GM12878 (cell line): ENCODE measurements around the gene TMEM163.

Experiments used
- CREB1 ChIP-seq: IDR thresholded peaks from 2 replicates; pipeline ENCODE4 v1.6.1; 2012; ENCODE audit warnings: low read depth, mild to moderate bottlenecking, inconsistent platforms
- DPF2 ChIP-seq: fragments of 450-650 bp; IDR thresholded peaks from 2 replicates; pipeline ENCODE4 v1.6.1; 2017; ENCODE audit warnings: mild to moderate bottlenecking
- FOXM1 ChIP-seq: IDR thresholded peaks from 2 replicates; pipeline ENCODE4 v1.6.1; 2012; ENCODE audit warnings: low read depth, mild to moderate bottlenecking, inconsistent platforms, low read length, moderate library complexity
- HDAC2 ChIP-seq: fragments of 200-600 bp; sonication (generic); IDR thresholded peaks from 2 replicates; pipeline ENCODE4 v1.6.1; 2017
- POLR2A ChIP-seq: IDR thresholded peaks from 2 replicates; pipeline ENCODE4 v1.6.1; 2011; ENCODE audit warnings: low read depth, mild to moderate bottlenecking, low read length
- TF ChIP-seq, protein P1 (sequence below), 3 experiments: IDR thresholded peaks in 2 of 3; conservative IDR thresholded peaks in 1 of 3; 2 replicates each; pipeline ENCODE4 v1.5.1; 2011; ENCODE audit warnings: low read depth in 3 of 3, low read length in 3 of 3, mild to moderate bottlenecking in 3 of 3, control low read depth in 2 of 3, moderate library complexity in 2 of 3, inconsistent platforms in 1 of 3, mixed read lengths in 1 of 3; ENCODE audit not compliant: control insufficient read depth in 2 of 3, insufficient read depth in 1 of 3; ENCODE audit errors: extremely low read depth in 1 of 3
- TF ChIP-seq, protein P2 (sequence below): fragments of 450-650 bp; IDR thresholded peaks from 2 replicates; pipeline ENCODE4 v1.6.1; 2017; ENCODE audit warnings: mild to moderate bottlenecking

DNA sequence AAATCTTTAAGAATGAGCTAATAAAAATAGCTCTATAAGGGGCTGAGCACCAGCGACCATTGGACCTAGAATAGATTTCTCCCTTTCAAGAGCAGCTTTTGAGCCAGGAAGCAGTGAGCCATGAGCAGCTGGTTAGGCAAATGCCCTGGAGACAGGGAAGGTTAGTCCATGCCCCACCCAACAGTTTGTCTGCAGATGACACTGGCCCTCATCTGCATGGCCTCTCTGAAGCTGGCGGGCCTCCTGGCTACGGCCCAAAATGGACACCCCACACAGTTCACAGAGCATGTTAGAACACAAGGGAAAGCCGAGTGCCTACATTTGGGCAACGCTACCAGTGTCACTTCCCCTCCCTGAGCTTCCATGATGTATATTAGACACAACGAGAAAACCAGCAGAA, 263.9 kb downstream of the TMEM163 start:
- 0 out of 2 replicates have a peak, but pooled peaks have one; percentile 14 for TF ChIP-seq POLR2A
- TF ChIP-seq FOXM1: no peak
- TF ChIP-seq, protein P1, sequence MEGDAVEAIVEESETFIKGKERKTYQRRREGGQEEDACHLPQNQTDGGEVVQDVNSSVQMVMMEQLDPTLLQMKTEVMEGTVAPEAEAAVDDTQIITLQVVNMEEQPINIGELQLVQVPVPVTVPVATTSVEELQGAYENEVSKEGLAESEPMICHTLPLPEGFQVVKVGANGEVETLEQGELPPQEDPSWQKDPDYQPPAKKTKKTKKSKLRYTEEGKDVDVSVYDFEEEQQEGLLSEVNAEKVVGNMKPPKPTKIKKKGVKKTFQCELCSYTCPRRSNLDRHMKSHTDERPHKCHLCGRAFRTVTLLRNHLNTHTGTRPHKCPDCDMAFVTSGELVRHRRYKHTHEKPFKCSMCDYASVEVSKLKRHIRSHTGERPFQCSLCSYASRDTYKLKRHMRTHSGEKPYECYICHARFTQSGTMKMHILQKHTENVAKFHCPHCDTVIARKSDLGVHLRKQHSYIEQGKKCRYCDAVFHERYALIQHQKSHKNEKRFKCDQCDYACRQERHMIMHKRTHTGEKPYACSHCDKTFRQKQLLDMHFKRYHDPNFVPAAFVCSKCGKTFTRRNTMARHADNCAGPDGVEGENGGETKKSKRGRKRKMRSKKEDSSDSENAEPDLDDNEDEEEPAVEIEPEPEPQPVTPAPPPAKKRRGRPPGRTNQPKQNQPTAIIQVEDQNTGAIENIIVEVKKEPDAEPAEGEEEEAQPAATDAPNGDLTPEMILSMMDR (IDR thresholded peaks at IDR 0.05 in 2 of 3, conservative IDR thresholded peaks at IDR 0.05 in 1 of 3; ENCODE audit: control insufficient read depth in 2 of 3, extremely low read depth in 1 of 3, insufficient read depth in 1 of 3, low read depth in 3 of 3, low read length in 3 of 3): no peak
- TF ChIP-seq, protein P2, sequence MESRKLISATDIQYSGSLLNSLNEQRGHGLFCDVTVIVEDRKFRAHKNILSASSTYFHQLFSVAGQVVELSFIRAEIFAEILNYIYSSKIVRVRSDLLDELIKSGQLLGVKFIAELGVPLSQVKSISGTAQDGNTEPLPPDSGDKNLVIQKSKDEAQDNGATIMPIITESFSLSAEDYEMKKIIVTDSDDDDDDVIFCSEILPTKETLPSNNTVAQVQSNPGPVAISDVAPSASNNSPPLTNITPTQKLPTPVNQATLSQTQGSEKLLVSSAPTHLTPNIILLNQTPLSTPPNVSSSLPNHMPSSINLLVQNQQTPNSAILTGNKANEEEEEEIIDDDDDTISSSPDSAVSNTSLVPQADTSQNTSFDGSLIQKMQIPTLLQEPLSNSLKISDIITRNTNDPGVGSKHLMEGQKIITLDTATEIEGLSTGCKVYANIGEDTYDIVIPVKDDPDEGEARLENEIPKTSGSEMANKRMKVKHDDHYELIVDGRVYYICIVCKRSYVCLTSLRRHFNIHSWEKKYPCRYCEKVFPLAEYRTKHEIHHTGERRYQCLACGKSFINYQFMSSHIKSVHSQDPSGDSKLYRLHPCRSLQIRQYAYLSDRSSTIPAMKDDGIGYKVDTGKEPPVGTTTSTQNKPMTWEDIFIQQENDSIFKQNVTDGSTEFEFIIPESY: no peak
- TF ChIP-seq HDAC2: no peak
- no peak for TF ChIP-seq DPF2
- no peak for TF ChIP-seq CREB1
